ENCODE data around the gene NVL.

The NVL gene

DNA sequence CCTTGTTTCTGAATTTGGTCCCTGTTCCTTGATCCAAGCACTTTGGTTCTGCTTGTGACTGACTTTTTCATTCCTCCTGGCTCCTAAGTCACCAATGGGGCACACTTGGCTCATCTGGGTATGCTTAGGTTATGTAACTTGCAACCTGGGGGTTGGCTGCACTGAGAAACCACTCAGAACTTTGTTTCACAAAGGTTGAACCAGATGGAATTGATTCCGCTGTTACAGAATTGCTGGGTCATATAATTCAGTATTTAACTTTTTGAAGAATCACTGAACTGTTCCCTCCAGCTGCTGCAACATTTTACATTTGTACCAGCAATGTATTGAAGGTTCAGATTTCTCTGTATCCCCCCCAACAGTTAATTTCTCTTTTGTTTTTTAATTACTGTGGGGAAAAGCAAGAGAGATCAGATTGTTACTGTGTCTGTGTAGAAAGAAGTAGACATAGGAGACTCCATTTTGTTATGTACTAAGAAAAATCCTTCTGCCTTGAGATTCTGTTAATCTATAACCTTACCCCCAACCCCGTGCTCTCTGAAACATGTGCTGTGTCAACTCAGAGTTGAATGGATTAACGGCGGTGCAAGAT, 9.6 kb upstream of the NVL start:
- Histone ChIP-seq H3K9me3 (peaks cover 12% of the 10 kb centered on the region), H3K36me3 (no peaks in the 10 kb centered on the region), H3K4me3 (ENCODE audit: low read depth in 1 of 2, low read length in 1 of 2) (no peak overlapping the region), H3K4me1 (ENCODE audit: control insufficient read depth in 1 of 2, insufficient read depth in 1 of 2, low read depth in 1 of 2, low read length in 1 of 2) (peaks cover 6 to 11% of the 10 kb centered on the region in 2 experiments), H3K27me3 (no peaks in the 10 kb centered on the region), H3K27ac (no peak overlapping the region)
- no peak for TF ChIP-seq CTCF (IDR thresholded peaks at IDR 0.05)

GRCh38 chr1:224338150-224338838, 8.3 kb upstream of the NVL start:
- Histone ChIP-seq H3K27ac (no peak overlapping the region), H3K36me3 (no peaks in the 10 kb centered on the region), H3K9me3 (no peaks in the 10 kb centered on the region), H3K4me1 (ENCODE audit: control insufficient read depth in 1 of 2, insufficient read depth in 1 of 2, low read depth in 1 of 2, low read length in 1 of 2) (peaks cover 8 to 15% of the 10 kb centered on the region in 2 experiments), H3K4me3 (ENCODE audit: low read depth in 1 of 2, low read length in 1 of 2) (no peak overlapping the region), H3K27me3 (no peaks in the 10 kb centered on the region)
- TF ChIP-seq CTCF (IDR thresholded peaks at IDR 0.05), result no peak

DNA sequence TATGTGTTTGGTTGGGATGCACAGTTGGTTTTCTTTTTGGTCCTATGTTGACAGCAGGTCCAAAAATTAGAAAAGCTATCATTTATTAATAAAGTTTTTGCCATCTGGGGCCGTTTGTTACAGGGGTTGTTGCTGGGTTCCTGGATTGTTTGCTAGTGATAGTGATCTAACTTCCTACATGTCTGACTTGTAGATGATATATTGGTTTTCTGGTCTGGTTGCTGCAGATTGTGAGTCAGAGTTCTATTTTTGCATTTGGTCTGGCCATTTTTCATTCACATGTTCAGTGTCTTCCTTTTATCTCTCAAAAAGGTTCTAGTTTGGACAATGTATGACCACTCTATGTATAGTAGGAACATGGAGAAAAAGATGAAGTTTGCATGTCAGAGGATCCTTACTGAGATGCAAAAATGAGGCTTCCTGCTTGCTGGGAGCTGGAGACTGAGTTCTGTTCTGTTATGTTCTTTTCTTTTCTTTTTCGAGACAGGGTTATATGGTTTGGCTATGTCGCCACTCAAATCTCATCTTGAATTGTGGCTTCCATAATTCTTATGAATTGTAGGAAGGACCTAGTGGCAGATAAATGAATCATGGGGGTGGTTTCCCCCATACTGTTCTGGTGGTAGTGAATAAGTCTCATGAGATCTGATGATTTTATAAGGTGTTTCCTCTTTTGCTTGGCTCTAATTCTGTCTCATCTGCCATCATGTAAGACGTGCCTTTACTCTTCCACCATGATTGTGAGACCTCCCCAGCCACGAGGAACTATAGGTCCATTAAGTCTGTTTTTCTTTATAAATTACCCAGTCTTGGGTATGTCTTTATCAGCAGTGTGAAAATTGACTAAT, 4.2 kb upstream of the NVL start:
- H3K9me3 ChIP-seq, result no peaks in the 10 kb centered on the region
- H3K36me3 ChIP-seq, result no peaks in the 10 kb centered on the region
- no peak for TF ChIP-seq CTCF (IDR thresholded peaks at IDR 0.05)
- H3K4me3 ChIP-seq (ENCODE audit: low read depth in 1 of 2, low read length in 1 of 2), result no peak overlapping the region
- no peak overlapping the region for H3K27ac ChIP-seq
- H3K27me3 ChIP-seq, result no peaks in the 10 kb centered on the region
- H3K4me1 ChIP-seq (ENCODE audit: control insufficient read depth in 1 of 2, insufficient read depth in 1 of 2, low read depth in 1 of 2, low read length in 1 of 2), result peaks cover 21 to 26% of the 10 kb centered on the region in 2 experiments

- Histone ChIP-seq H3K4me1 (ENCODE audit: control insufficient read depth in 1 of 2, insufficient read depth in 1 of 2, low read depth in 1 of 2, low read length in 1 of 2) (peaks cover 27 to 28% of the 10 kb centered on the region in 2 experiments), H3K27ac (peak overlapping the region; percentile 16), H3K4me3 (ENCODE audit: low read depth in 1 of 2, low read length in 1 of 2) (no peak overlapping the region)
Observed at GRCh38 chr1:224333309-224333926, 3.4 kb upstream of the NVL start.

More at GRCh38 chr1:224333309-224333926, 3.4 kb upstream of the NVL start:
- Histone ChIP-seq H3K9me3 (no peaks in the 10 kb centered on the region), H3K27me3 (no peaks in the 10 kb centered on the region), H3K36me3 (no peaks in the 10 kb centered on the region)
- TF ChIP-seq CTCF (IDR thresholded peaks at IDR 0.05), result peak; percentile 64

Measured in neutrophil (primary cell).